ENCODE measurements around the gene INS. TPM values are rescaled to one million over a fixed set of nuclear protein-coding genes. Genes with fewer than 3 reads are reported as not detected.
A peak's percentile ranks its signal among the peaks of the same experiment; 100 is the strongest.

The INS gene
- total RNA-seq, 1 donor from 2014 or later: not detected

GRCh38 chr11:2187280-2187707 is 26.3 kb upstream of the INS start:
- intact Hi-C loops (cut with DNase I): no loop called here
- no peaks in the 10 kb centered on the region for H3K9me3 ChIP-seq
- no peaks in the 10 kb centered on the region for H3K27me3 ChIP-seq
- H3K4me3 ChIP-seq: no peak overlapping the region
- H3K27ac ChIP-seq: no peak overlapping the region
- no peaks in the 10 kb centered on the region for H3K4me1 ChIP-seq
- H3K36me3 ChIP-seq: no peaks in the 10 kb centered on the region
- no peak for TF ChIP-seq CTCF (IDR thresholded peaks at IDR 0.05)
- no peak for DNase-seq (ENCODE audit: low spot score in 2 of 2)

GRCh38 chr11:2186669-2187279 is 25.8 kb upstream of the INS start:
- DNase-seq (ENCODE audit: low spot score in 2 of 2): no peak
- H3K36me3 ChIP-seq: no peaks in the 10 kb centered on the region
- H3K4me3 ChIP-seq: no peak overlapping the region
- H3K27me3 ChIP-seq: no peaks in the 10 kb centered on the region
- no peaks in the 10 kb centered on the region for H3K9me3 ChIP-seq
- intact Hi-C loops (cut with DNase I): no loop called here
- H3K27ac ChIP-seq: no peak overlapping the region
- TF ChIP-seq CTCF (IDR thresholded peaks at IDR 0.05): peak; percentile 7 to 38 (median 10)
- no peaks in the 10 kb centered on the region for H3K4me1 ChIP-seq

- Histone ChIP-seq H3K27me3 (no peaks in the 10 kb centered on the region), H3K36me3 (no peaks in the 10 kb centered on the region)
- no peak for TF ChIP-seq CTCF (IDR thresholded peaks at IDR 0.05)
These were observed 24.5 kb upstream of the INS start for GRCh38 chr11:2185324-2186085.

GRCh38 chr11:2182692-2183474 is 21.9 kb upstream of the INS start:
- intact Hi-C loops (cut with DNase I): no loop called here
- Histone ChIP-seq H3K4me1 (no peaks in the 10 kb centered on the region), H3K9me3 (no peaks in the 10 kb centered on the region), H3K27me3 (no peaks in the 10 kb centered on the region), H3K4me3 (no peak overlapping the region), H3K36me3 (no peaks in the 10 kb centered on the region), H3K27ac (no peak overlapping the region)
- no peak for DNase-seq (ENCODE audit: low spot score in 2 of 2)
- TF ChIP-seq CTCF (IDR thresholded peaks at IDR 0.05): no peak

More at GRCh38 chr11:2185324-2186085, 24.5 kb upstream of the INS start:
- H3K4me1 ChIP-seq: no peaks in the 10 kb centered on the region
- no peak overlapping the region for H3K27ac ChIP-seq
- intact Hi-C loops (cut with DNase I): no loop called here
- DNase-seq (ENCODE audit: low spot score in 2 of 2): no peak
- no peaks in the 10 kb centered on the region for H3K9me3 ChIP-seq
- no peak overlapping the region for H3K4me3 ChIP-seq

- Histone ChIP-seq H3K9me3 (no peaks in the 10 kb centered on the region), H3K4me1 (no peaks in the 10 kb centered on the region), H3K27ac (no peak overlapping the region), H3K27me3 (no peaks in the 10 kb centered on the region), H3K36me3 (no peaks in the 10 kb centered on the region), H3K4me3 (no peak overlapping the region)
- intact Hi-C loops (cut with DNase I): no loop called here
- no peak for TF ChIP-seq CTCF (IDR thresholded peaks at IDR 0.05)
- no peak for DNase-seq (ENCODE audit: low spot score in 2 of 2)
These were observed 21.1 kb upstream of the INS start for GRCh38 chr11:2182075-2182474.

Data from ascending aorta (tissue), 2 donors.